ENCODE data around the gene ADAMTS17.

ADAMTS17 gene, protein sequence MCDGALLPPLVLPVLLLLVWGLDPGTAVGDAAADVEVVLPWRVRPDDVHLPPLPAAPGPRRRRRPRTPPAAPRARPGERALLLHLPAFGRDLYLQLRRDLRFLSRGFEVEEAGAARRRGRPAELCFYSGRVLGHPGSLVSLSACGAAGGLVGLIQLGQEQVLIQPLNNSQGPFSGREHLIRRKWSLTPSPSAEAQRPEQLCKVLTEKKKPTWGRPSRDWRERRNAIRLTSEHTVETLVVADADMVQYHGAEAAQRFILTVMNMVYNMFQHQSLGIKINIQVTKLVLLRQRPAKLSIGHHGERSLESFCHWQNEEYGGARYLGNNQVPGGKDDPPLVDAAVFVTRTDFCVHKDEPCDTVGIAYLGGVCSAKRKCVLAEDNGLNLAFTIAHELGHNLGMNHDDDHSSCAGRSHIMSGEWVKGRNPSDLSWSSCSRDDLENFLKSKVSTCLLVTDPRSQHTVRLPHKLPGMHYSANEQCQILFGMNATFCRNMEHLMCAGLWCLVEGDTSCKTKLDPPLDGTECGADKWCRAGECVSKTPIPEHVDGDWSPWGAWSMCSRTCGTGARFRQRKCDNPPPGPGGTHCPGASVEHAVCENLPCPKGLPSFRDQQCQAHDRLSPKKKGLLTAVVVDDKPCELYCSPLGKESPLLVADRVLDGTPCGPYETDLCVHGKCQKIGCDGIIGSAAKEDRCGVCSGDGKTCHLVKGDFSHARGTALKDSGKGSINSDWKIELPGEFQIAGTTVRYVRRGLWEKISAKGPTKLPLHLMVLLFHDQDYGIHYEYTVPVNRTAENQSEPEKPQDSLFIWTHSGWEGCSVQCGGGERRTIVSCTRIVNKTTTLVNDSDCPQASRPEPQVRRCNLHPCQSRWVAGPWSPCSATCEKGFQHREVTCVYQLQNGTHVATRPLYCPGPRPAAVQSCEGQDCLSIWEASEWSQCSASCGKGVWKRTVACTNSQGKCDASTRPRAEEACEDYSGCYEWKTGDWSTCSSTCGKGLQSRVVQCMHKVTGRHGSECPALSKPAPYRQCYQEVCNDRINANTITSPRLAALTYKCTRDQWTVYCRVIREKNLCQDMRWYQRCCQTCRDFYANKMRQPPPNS

DNA sequence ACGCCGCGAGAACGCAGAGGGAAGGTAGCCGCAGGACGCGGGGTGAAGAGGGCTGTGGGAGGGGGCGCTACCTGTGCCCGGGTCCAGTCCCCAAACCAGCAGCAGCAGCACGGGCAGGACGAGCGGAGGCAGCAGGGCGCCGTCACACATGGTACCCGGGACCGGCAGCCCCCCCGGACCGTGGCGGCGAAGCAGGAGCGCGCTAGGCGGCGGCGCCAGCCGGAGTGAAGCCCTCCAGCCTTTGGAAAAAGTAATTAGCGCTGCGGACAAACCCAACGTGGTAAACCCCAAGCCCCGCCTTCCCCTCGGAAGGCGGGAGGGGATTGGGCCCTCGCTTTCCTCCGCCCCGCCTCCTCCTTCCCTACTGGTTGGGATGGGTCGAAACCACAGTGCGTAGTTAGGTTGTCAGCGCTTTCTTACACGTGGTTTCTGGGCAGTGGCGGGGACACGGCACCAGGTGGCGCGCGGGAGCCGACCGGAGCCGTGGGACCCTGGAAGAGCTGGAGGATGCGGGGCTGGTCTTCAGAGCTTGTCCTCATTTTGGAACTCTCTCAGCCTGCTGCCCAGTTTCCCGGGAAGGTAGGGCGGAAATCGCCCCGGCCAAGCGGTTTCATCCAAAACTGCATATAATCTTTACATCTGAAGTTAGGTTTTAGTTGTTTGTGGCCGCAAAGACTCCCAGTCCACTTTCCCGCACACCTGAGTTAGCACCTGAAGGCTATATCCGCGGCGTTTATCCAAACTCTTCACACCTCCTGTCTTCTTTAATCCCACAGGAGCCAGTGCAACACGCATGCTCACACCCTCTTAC is at the start of gene ADAMTS17:
TSS of gene ADAMTS17 (minus strand) at position 226 of the 811 bp plus-strand sequence. CDS start at position 150, 76 bp downstream.
- peak; percentile 94 for DNase-seq

GRCh38 chr15:100385300-100386050 is 43.7 kb upstream of the ADAMTS17 start:
- DNase-seq, result no peak

GRCh38 chr15:100384108-100384410 is 42.3 kb upstream of the ADAMTS17 start:
- DNase-seq, result no peak

DNA sequence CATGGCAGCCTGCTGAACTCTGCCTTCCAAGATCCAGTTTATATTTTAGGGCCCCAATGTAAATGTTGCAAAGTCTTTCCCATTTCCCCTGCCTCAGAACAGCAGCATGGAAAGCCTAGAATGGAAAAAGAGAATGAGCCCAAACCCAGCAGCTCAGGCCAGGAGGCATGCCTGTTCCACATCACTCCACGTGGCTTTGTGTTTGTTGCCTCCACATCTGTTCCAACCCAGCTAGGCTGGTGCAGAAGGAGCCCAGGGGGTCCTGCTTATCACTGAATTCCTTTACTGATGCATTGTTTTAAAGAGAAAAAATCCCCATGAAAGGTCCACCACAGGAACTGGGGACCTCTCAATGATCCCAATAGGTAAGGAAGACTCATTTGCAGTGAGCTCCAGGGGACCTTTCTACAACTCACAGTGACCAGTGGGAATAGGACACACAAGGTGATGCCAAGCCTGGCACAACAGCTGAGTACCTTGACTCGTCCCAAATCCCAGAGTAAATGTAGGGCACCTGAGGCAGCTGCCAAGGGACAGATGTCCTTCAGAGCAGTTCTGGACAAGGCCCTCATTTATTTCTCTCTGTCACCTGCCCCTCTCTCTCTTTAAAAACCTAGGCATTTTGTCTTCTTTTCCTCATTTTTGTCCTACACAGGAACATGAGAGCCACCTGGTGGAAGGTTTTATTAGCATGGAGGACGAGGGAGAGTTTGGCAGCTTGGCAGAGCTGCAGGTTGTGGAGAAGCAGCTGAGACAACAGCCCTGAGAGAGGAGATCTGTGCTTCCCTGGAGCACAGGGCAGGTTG is 41.7 kb upstream of the ADAMTS17 start:
- DNase-seq, result peak; percentile 7

GRCh38 chr15:100373942-100374341 is 32.2 kb upstream of the ADAMTS17 start:
- no peak for DNase-seq

- DNase-seq, result no peak
Observed at GRCh38 chr15:100373120-100373896, 31.5 kb upstream of the ADAMTS17 start.

- no peak for DNase-seq
Observed at GRCh38 chr15:100372739-100373119, 31.0 kb upstream of the ADAMTS17 start.

DNA sequence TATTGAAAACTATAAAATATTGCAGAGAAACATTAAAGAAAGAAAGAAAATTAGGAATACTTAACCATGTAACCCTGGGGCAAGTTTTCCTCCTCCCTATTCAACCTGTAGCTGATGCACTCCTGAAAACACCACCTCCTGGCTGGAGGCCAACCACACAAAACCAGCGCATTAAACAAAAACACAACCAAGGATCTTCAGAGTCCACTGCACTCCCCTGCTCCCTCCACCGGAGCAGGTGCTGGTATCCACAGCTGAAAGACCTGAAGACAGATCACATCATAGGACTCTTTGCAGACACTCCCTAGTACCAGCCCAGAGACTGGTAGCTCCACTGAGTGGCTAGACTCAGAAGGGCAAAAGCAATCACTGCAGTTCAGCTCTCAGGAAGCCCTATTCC is 13.6 kb upstream of the ADAMTS17 start:
- no peak for DNase-seq

GRCh38 chr15:100353449-100353848 is 11.7 kb upstream of the ADAMTS17 start:
- DNase-seq, result no peak

DNA sequence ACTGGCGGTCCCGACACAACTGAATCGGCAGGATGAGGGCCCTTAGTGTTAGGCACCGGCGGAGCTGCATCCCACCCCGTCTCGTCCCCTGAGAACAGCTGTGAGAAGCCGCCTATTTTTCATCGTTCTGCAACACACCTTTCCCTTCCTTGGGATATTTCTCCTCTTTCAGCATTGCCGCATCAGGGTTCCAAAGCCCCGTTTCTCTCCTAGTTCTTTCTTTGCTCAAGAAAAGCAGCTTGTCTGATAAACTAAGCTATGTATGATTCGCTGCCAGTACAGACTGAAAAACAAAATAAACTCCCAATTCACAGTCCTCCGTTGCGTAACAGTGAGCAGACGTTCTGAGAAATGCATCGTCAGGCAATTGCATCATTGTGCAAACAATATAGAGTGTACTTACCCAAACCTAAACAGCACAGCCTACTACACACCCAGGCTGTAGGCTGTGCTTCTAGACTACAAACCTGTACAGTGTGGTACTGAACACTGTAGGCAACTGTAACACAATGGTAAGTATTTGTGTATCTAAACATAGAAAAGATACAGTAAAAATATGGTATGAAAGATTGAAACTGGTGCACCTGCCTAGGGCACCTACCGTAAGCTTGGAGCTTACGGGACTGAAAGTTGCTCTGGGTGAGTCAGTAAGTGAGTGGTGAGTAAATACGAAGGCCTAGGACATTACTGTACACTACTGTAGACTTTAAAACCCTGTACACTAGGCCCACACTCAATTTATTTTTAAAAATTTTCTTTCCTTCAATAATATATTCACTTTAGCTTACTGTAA is 8.9 kb upstream of the ADAMTS17 start:
- peak; percentile 22 for DNase-seq

GRCh38 chr15:100349696-100350433 is 8.1 kb upstream of the ADAMTS17 start:
- DNase-seq, result peak; percentile 85

GRCh38 chr15:100349321-100349695 is 7.5 kb upstream of the ADAMTS17 start:
- no peak for DNase-seq

- DNase-seq, result no peak
Observed at GRCh38 chr15:100348578-100348977, 6.8 kb upstream of the ADAMTS17 start.

GRCh38 chr15:100346866-100347512 is 5.2 kb upstream of the ADAMTS17 start:
- no peak for DNase-seq

DNA sequence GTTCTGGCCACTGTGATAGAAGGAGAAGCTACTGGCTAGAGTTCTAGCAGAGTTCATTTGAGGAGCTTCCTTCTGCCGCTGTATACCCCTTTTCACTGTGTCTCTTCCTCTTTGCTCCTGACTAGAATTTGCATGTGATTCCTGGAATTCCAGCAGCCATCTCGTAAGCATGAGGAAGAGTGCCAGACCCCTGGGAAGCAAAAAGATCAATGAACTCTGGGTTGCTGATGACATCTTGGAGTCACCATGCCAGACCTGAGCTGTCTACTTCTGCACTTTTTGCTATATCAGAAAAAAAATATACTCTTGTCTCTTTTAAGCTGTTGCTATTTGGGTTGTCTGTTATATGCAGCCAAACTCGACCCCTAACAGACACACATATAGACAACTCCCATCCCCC is 3.7 kb upstream of the ADAMTS17 start:
- DNase-seq, result no peak

DNA sequence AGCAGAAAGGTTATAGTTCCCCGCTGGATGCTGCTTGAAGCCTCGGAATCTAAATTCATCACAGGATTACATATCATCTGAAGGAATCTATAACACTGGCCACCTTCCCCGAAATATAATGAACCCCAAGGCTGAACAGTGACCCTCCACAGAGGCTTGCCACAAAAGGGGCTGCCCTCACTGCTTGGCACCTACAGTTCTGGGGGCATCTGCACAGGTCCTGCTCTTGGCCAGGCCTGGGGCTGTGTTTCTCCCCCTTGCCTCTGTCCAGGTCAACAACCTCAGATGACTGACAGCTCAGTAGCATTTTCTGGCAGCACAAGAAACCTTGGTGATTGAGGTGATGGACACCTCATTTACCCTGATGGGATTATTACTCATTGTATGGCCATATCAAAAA is 1.5 kb upstream of the ADAMTS17 start:
- no peak for DNase-seq

DNA sequence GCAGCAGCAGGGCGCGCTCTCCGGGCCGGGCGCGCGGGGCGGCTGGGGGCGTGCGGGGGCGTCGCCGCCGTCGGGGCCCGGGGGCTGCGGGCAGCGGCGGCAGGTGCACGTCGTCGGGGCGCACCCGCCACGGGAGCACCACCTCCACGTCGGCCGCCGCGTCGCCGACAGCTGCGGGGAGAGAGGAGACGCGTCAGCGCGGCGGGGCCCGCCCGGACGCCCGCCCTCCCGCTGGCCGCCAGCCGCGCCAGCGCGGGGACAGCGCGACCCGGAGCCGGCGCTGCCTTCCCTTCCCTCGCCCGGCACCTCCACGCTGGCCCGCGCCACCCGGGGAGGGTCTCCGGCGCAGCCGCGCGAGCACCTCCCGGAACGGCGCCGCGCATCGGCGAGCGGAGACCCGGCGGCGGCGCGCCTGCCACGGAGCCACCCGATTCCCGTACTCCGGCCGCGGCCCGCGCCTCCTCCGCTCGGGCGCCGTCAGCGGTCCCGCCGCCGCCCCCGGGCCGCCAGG is 481 bp downstream of the ADAMTS17 start:
- DNase-seq, result no peak

DNA sequence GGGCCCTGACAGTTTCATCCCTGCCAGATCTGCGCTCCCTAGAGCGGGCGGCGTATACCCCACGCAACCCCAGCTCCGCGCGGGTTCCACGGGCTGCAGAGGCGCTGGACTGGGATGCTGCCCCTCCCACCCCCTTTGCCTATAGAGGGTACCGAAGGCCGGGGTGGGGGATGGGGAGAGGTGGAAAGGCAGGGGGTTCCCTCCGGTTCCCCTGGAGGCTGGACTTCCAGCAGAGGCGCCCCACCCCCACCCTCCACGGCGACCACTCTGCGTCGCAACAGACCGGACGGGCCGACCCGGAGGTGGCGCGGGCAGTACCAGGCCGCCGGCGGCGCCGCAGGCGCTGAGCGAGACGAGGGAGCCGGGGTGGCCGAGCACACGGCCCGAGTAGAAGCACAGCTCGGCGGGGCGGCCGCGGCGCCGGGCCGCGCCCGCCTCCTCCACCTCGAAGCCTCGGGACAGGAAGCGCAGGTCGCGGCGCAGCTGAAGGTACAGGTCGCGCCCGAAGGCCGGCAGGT is 995 bp downstream of the ADAMTS17 start:
- no peak for DNase-seq

All from CD4-positive, alpha-beta T cell treated with Interferon gamma for 1 hour (primary cell).